SH-SY5Y (cell line): Measurements from ENCODE around the gene IL32.

Experiments used
- GATA2 ChIP-seq: IDR thresholded peaks from 2 replicates; pipeline ENCODE4 v1.6.1; 2011; ENCODE audit warnings: mild to moderate bottlenecking, low read depth, low read length
- GATA3 ChIP-seq: IDR thresholded peaks from 2 replicates; pipeline ENCODE4 v1.6.1; 2011; ENCODE audit warnings: low read depth, mild to moderate bottlenecking, low read length, moderate library complexity

GRCh38 chr16:3068487-3068886 lies 3.0 kb downstream of the IL32 start:
- TF ChIP-seq GATA3, result no peak
- TF ChIP-seq GATA2, result no peak
